GM23338 (cell line): Measurements from ENCODE around the gene IGFL4.

Source experiments
- CTCF ChIP-seq, 2 experiments: fragments of 200-600 bp in 1 of 2; sonication (generic) in 1 of 2; conservative IDR thresholded peaks; 2 replicates each; pipeline versions ENCODE4 v1.5.1 to v1.6.1; 2016 to 2017; ENCODE audit warnings: antibody characterized with exemption in 2 of 2, low read depth in 2 of 2, mild to moderate bottlenecking in 2 of 2, moderate library complexity in 1 of 2
- JUNB ChIP-seq: IDR thresholded peaks from one replicate; pipeline ENCODE4 v1.6.1; 2016; ENCODE audit warnings: antibody characterized with exemption; ENCODE audit not compliant: unreplicated experiment
- REST ChIP-seq: IDR thresholded peaks from one replicate; pipeline ENCODE4 v1.6.1; 2018; ENCODE audit warnings: antibody characterized with exemption; ENCODE audit not compliant: unreplicated experiment

GRCh38 chr19:45994998-45995714 lies 45.6 kb downstream of the IGFL4 start, which contains the start of gene CCDC61:
- TF ChIP-seq CTCF (conservative IDR thresholded peaks at IDR 0.05; ENCODE audit: low read depth in 2 of 2) (no peak), JUNB (no peak), REST (no peak)
